ENCODE data around the gene GABRG2.
"Not testable (repeated sequence)": the region's sequence is repeated elsewhere in the genome, so short reads cannot be mapped to it uniquely, and the experiment has no call there.

The GABRG2 gene
- 0 to 0.67 (median 0.06) reads per million in 9 experiments for total RNA-seq

GRCh38 chr5:162067655-162068411 lies at the start of gene GABRG2:
GABRG2 (plus strand) TSS chr5:162067773; CDS start chr5:162068000, 227 bp downstream.
- no peak for DNase-seq

GRCh38 chr5:162025312-162025711 lies 42.3 kb upstream of the GABRG2 start:
- no peaks in the 10 kb centered on the region for H3K27me3 Mint-ChIP-seq
- no peak overlapping the region for H3K4me3 Mint-ChIP-seq
- no peaks in the 10 kb centered on the region for H3K4me1 Mint-ChIP-seq (ENCODE audit: low read depth in 2 of 2)
- H3K36me3 Mint-ChIP-seq (ENCODE audit: insufficient read depth): no peaks in the 10 kb centered on the region
- H3K27ac Mint-ChIP-seq: no peak overlapping the region
- peaks cover 7 to 24% of the 10 kb centered on the region in 2 donors for H3K9me3 Mint-ChIP-seq
- ATAC-seq (replicated peaks): no peak
- no peak for DNase-seq

More at GRCh38 chr5:162067655-162068411, at the start of gene GABRG2:
- H3K27ac Mint-ChIP-seq: no peak within 1 kb of the TSS
- H3K4me3 Mint-ChIP-seq: no peak within 1 kb of the TSS
- H3K4me1 Mint-ChIP-seq (ENCODE audit: low read depth in 2 of 2): no peaks in the 10 kb centered on the region
- no peak for ATAC-seq (replicated peaks)
- no peaks in the 10 kb centered on the region for H3K36me3 Mint-ChIP-seq (ENCODE audit: insufficient read depth)
- peaks cover 2 to 15% of the 10 kb centered on the region in 2 donors for H3K9me3 Mint-ChIP-seq
- H3K27me3 Mint-ChIP-seq: no peaks in the 10 kb centered on the region

- Mint-ChIP-seq H3K4me3 (no peak overlapping the region), H3K9me3 (peaks cover 5 to 24% of the 10 kb centered on the region in 2 donors), H3K36me3 (ENCODE audit: insufficient read depth) (no peaks in the 10 kb centered on the region), H3K4me1 (ENCODE audit: low read depth in 2 of 2) (no peaks in the 10 kb centered on the region), H3K27me3 (no peaks in the 10 kb centered on the region), H3K27ac (no peak overlapping the region)
- no peak for DNase-seq
- ATAC-seq (replicated peaks): no peak
Observed at GRCh38 chr5:162026803-162027202, 40.8 kb upstream of the GABRG2 start.

- ATAC-seq (replicated peaks): no peak
- no peaks in the 10 kb centered on the region for H3K9me3 Mint-ChIP-seq
- no peaks in the 10 kb centered on the region for H3K36me3 Mint-ChIP-seq (ENCODE audit: insufficient read depth)
- no peaks in the 10 kb centered on the region for H3K4me1 Mint-ChIP-seq (ENCODE audit: low read depth in 2 of 2)
- H3K27me3 Mint-ChIP-seq: no peaks in the 10 kb centered on the region
- H3K4me3 Mint-ChIP-seq: no peak overlapping the region
- DNase-seq: no peak
- no peak overlapping the region for H3K27ac Mint-ChIP-seq
Observed at GRCh38 chr5:162037431-162037830, 30.1 kb upstream of the GABRG2 start.

GRCh38 chr5:162047279-162047678 lies 20.3 kb upstream of the GABRG2 start:
- peaks cover 5 to 9% of the 10 kb centered on the region in 2 donors for H3K9me3 Mint-ChIP-seq
- ATAC-seq (replicated peaks): no peak

GRCh38 chr5:162052676-162053075 lies 14.9 kb upstream of the GABRG2 start:
- Mint-ChIP-seq H3K9me3 (peaks cover 9 to 11% of the 10 kb centered on the region in 2 donors), H3K27me3 (no peaks in the 10 kb centered on the region), H3K27ac (no peak overlapping the region), H3K4me3 (no peak overlapping the region), H3K36me3 (ENCODE audit: insufficient read depth) (no peaks in the 10 kb centered on the region), H3K4me1 (ENCODE audit: low read depth in 2 of 2) (no peaks in the 10 kb centered on the region)
- ATAC-seq (replicated peaks): no peak
- DNase-seq: no peak

More at GRCh38 chr5:162047279-162047678, 20.3 kb upstream of the GABRG2 start:
- Mint-ChIP-seq H3K36me3 (ENCODE audit: insufficient read depth) (peaks cover 3% of the 10 kb centered on the region), H3K4me3 (no peak overlapping the region), H3K27me3 (no peaks in the 10 kb centered on the region), H3K4me1 (ENCODE audit: low read depth in 2 of 2) (no peaks in the 10 kb centered on the region), H3K27ac (no peak overlapping the region)
- no peak for DNase-seq

- H3K4me3 Mint-ChIP-seq; ATAC-seq (replicated peaks); H3K27me3 Mint-ChIP-seq; H3K4me1 Mint-ChIP-seq (ENCODE audit: low read depth in 2 of 2); H3K9me3 Mint-ChIP-seq; H3K27ac Mint-ChIP-seq; DNase-seq; H3K36me3 Mint-ChIP-seq (ENCODE audit: insufficient read depth): not testable (repeated sequence)
Observed at GRCh38 chr5:162055095-162055494, 12.5 kb upstream of the GABRG2 start.

- Mint-ChIP-seq H3K27me3 (no peaks in the 10 kb centered on the region), H3K27ac (no peak overlapping the region), H3K9me3 (peaks cover 2 to 15% of the 10 kb centered on the region in 2 donors), H3K36me3 (ENCODE audit: insufficient read depth) (no peaks in the 10 kb centered on the region), H3K4me3 (no peak overlapping the region), H3K4me1 (ENCODE audit: low read depth in 2 of 2) (no peaks in the 10 kb centered on the region)
- ATAC-seq (replicated peaks) (no peak), DNase-seq (no peak)
Observed at GRCh38 chr5:162067162-162067561, 411 bp upstream of the GABRG2 start.

- no peak for ATAC-seq (replicated peaks)
- no peak overlapping the region for H3K27ac Mint-ChIP-seq
- H3K27me3 Mint-ChIP-seq: no peaks in the 10 kb centered on the region
- no peaks in the 10 kb centered on the region for H3K4me1 Mint-ChIP-seq (ENCODE audit: low read depth in 2 of 2)
- DNase-seq: no peak
- no peak overlapping the region for H3K4me3 Mint-ChIP-seq
- H3K36me3 Mint-ChIP-seq (ENCODE audit: insufficient read depth): no peaks in the 10 kb centered on the region
- H3K9me3 Mint-ChIP-seq: peaks cover 2 to 15% of the 10 kb centered on the region in 2 donors
Observed at GRCh38 chr5:162068412-162068811, 839 bp downstream of the GABRG2 start.

- Mint-ChIP-seq H3K4me3 (no peak overlapping the region), H3K27me3 (no peaks in the 10 kb centered on the region), H3K36me3 (ENCODE audit: insufficient read depth) (no peaks in the 10 kb centered on the region), H3K9me3 (peaks cover 2 to 15% of the 10 kb centered on the region in 2 donors), H3K27ac (no peak overlapping the region), H3K4me1 (ENCODE audit: low read depth in 2 of 2) (no peaks in the 10 kb centered on the region)
- no peak for DNase-seq
- no peak for ATAC-seq (replicated peaks)
Observed at GRCh38 chr5:162068936-162069335, 1.4 kb downstream of the GABRG2 start.

- DNase-seq (no peak), ATAC-seq (replicated peaks) (no peak)
- Mint-ChIP-seq H3K9me3 (peaks cover 7 to 11% of the 10 kb centered on the region in 2 donors), H3K4me3 (no peak overlapping the region), H3K27ac (no peak overlapping the region), H3K27me3 (no peaks in the 10 kb centered on the region), H3K4me1 (ENCODE audit: low read depth in 2 of 2) (no peaks in the 10 kb centered on the region), H3K36me3 (ENCODE audit: insufficient read depth) (no peaks in the 10 kb centered on the region)
Observed at GRCh38 chr5:162078805-162079204, 11.2 kb downstream of the GABRG2 start.

GRCh38 chr5:162091336-162091735 lies 23.8 kb downstream of the GABRG2 start:
- Mint-ChIP-seq H3K27me3 (no peaks in the 10 kb centered on the region), H3K9me3 (peaks cover 6 to 9% of the 10 kb centered on the region in 2 donors), H3K4me3 (no peak overlapping the region), H3K27ac (no peak overlapping the region), H3K36me3 (ENCODE audit: insufficient read depth) (no peaks in the 10 kb centered on the region), H3K4me1 (ENCODE audit: low read depth in 2 of 2) (no peaks in the 10 kb centered on the region)
- ATAC-seq (replicated peaks): no peak
- DNase-seq: no peak

GRCh38 chr5:162096448-162096847 lies 28.9 kb downstream of the GABRG2 start:
- DNase-seq: no peak
- H3K4me1 Mint-ChIP-seq (ENCODE audit: low read depth in 2 of 2): no peaks in the 10 kb centered on the region
- no peaks in the 10 kb centered on the region for H3K27me3 Mint-ChIP-seq
- no peak overlapping the region for H3K27ac Mint-ChIP-seq
- H3K36me3 Mint-ChIP-seq (ENCODE audit: insufficient read depth): no peaks in the 10 kb centered on the region
- H3K9me3 Mint-ChIP-seq: peaks cover 0 to 1% of the 10 kb centered on the region in 2 donors
- no peak overlapping the region for H3K4me3 Mint-ChIP-seq
- no peak for ATAC-seq (replicated peaks)

GRCh38 chr5:162107591-162107990 lies 40.0 kb downstream of the GABRG2 start:
- Mint-ChIP-seq H3K9me3 (peaks cover 7 to 14% of the 10 kb centered on the region in 2 donors), H3K27me3 (no peaks in the 10 kb centered on the region), H3K27ac (no peak overlapping the region), H3K4me1 (ENCODE audit: low read depth in 2 of 2) (no peaks in the 10 kb centered on the region), H3K4me3 (no peak overlapping the region), H3K36me3 (ENCODE audit: insufficient read depth) (no peaks in the 10 kb centered on the region)
- ATAC-seq (replicated peaks) (no peak), DNase-seq (no peak)
